Breast epithelium (tissue), 3 donors: ENCODE results near the gene ABCA8.

ENCODE experiments used
- POLR2A ChIP-seq: fragments of 450-650 bp; IDR thresholded peaks from one replicate; pipeline ENCODE4 v1.6.1; 2016; ENCODE audit warnings: antibody characterized with exemption, mild to moderate bottlenecking, moderate library complexity
- POLR2AphosphoS5 ChIP-seq, 3 donors: sonication (generic); formaldehyde crosslinking; IDR thresholded peaks; one replicate each; pipeline ENCODE4 v1.6.1; 2017; ENCODE audit warnings: antibody characterized with exemption in 3 of 3
- TF ChIP-seq, protein P1 (sequence below), 3 donors: fragments of 450-650 bp; IDR thresholded peaks; one replicate each; pipeline ENCODE4 v1.5.1; 2016 to 2017; ENCODE audit warnings: antibody characterized with exemption in 3 of 3, mild to moderate bottlenecking in 3 of 3, moderate library complexity in 3 of 3

DNA sequence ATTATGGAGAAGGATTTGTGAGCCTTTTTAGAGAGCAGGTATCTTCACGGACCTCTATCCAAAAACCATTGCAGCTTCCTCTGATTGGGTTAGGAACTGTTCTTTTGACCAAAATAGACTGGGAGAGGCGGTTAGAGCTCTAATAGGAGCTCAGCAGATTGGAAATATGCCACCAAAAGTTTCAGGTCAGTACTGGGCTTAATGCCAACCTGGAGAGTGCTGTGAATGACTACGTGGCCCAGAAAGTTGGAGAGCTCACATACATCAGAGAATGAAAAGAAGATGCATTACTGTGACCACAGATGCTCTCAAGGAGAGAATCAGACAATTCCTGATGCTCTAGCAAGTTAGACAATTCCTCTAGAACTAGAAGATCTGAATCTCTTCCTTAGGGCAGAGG lies 86.5 kb downstream of the ABCA8 start:
- TF ChIP-seq, protein P1, sequence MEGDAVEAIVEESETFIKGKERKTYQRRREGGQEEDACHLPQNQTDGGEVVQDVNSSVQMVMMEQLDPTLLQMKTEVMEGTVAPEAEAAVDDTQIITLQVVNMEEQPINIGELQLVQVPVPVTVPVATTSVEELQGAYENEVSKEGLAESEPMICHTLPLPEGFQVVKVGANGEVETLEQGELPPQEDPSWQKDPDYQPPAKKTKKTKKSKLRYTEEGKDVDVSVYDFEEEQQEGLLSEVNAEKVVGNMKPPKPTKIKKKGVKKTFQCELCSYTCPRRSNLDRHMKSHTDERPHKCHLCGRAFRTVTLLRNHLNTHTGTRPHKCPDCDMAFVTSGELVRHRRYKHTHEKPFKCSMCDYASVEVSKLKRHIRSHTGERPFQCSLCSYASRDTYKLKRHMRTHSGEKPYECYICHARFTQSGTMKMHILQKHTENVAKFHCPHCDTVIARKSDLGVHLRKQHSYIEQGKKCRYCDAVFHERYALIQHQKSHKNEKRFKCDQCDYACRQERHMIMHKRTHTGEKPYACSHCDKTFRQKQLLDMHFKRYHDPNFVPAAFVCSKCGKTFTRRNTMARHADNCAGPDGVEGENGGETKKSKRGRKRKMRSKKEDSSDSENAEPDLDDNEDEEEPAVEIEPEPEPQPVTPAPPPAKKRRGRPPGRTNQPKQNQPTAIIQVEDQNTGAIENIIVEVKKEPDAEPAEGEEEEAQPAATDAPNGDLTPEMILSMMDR (IDR thresholded peaks at IDR 0.05): no peak
- no peak for TF ChIP-seq POLR2A
- TF ChIP-seq POLR2AphosphoS5 (IDR thresholded peaks at IDR 0.05): no peak
